ENCODE results near the gene GBGT1. TPM values are rescaled to one million over a fixed set of nuclear protein-coding genes. Genes with fewer than 3 reads are reported as not detected.

GBGT1 gene
- total RNA-seq, 3 donors from 2014 or later, result 14.8 to 21.3 (median 15.0) TPM

DNA sequence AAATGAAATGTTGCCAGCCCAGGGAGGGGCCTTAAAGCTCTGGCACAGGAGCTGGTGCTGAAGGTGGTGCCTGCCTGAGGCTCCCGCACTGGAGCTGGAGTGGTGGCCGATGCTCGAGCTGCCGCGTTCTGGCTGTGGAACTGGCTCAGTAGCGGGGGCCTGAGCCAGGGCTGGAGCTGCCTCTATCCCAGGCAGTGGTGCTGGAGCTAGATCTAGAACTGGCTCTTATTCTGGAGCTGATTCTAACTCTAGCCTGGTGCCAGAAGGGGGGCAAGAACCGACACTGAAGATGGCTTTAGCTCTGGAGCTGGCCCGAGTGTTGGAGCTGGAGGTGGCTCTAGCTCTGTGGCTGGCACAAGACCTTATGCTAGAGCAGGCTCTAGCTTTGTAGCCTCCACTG lies 26.1 kb upstream of the GBGT1 start:
- no peak for DNase-seq (ENCODE audit: low spot score in 2 of 2)
- Histone ChIP-seq H3K9me3 (no peaks in the 10 kb centered on the region), H3K27ac (no peak overlapping the region), H3K27me3 (no peaks in the 10 kb centered on the region), H3K4me1 (no peaks in the 10 kb centered on the region), H3K36me3 (no peaks in the 10 kb centered on the region), H3K4me3 (no peak overlapping the region)
- intact Hi-C loops (cut with DNase I; ENCODE audit: low total_unique reads), result no loop called here
- no peak for TF ChIP-seq POLR2A (IDR thresholded peaks at IDR 0.05)
- TF ChIP-seq POLR2AphosphoS5 (IDR thresholded peaks at IDR 0.05), result no peak
- TF ChIP-seq, protein P1, sequence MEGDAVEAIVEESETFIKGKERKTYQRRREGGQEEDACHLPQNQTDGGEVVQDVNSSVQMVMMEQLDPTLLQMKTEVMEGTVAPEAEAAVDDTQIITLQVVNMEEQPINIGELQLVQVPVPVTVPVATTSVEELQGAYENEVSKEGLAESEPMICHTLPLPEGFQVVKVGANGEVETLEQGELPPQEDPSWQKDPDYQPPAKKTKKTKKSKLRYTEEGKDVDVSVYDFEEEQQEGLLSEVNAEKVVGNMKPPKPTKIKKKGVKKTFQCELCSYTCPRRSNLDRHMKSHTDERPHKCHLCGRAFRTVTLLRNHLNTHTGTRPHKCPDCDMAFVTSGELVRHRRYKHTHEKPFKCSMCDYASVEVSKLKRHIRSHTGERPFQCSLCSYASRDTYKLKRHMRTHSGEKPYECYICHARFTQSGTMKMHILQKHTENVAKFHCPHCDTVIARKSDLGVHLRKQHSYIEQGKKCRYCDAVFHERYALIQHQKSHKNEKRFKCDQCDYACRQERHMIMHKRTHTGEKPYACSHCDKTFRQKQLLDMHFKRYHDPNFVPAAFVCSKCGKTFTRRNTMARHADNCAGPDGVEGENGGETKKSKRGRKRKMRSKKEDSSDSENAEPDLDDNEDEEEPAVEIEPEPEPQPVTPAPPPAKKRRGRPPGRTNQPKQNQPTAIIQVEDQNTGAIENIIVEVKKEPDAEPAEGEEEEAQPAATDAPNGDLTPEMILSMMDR (IDR thresholded peaks at IDR 0.05), result no peak

GRCh38 chr9:133188843-133189180 lies 25.1 kb upstream of the GBGT1 start:
- no peak for DNase-seq (ENCODE audit: low spot score in 2 of 2)
- Histone ChIP-seq H3K9me3 (no peaks in the 10 kb centered on the region), H3K27me3 (no peaks in the 10 kb centered on the region), H3K36me3 (no peaks in the 10 kb centered on the region), H3K27ac (no peak overlapping the region), H3K4me3 (no peak overlapping the region), H3K4me1 (no peaks in the 10 kb centered on the region)
- intact Hi-C loops (cut with DNase I; ENCODE audit: low total_unique reads), result no loop called here
- TF ChIP-seq POLR2AphosphoS5 (IDR thresholded peaks at IDR 0.05) (no peak), POLR2A (IDR thresholded peaks at IDR 0.05) (no peak)
- TF ChIP-seq, protein P1 (IDR thresholded peaks at IDR 0.05), result no peak

- no peak overlapping the region for H3K4me3 ChIP-seq
Observed at GRCh38 chr9:133188006-133188842, 24.5 kb upstream of the GBGT1 start.

GRCh38 chr9:133187561-133188005 lies 23.9 kb upstream of the GBGT1 start:
- Histone ChIP-seq H3K9me3 (no peaks in the 10 kb centered on the region), H3K27me3 (no peaks in the 10 kb centered on the region), H3K4me1 (no peaks in the 10 kb centered on the region), H3K4me3 (no peak overlapping the region), H3K36me3 (no peaks in the 10 kb centered on the region), H3K27ac (no peak overlapping the region)
- intact Hi-C loops (cut with DNase I; ENCODE audit: low total_unique reads), result no loop called here
- DNase-seq (ENCODE audit: low spot score in 2 of 2), result no peak
- no peak for TF ChIP-seq POLR2A (IDR thresholded peaks at IDR 0.05)
- TF ChIP-seq, protein P1 (IDR thresholded peaks at IDR 0.05), result no peak
- TF ChIP-seq POLR2AphosphoS5 (IDR thresholded peaks at IDR 0.05), result no peak

More at GRCh38 chr9:133188006-133188842, 24.5 kb upstream of the GBGT1 start:
- DNase-seq (ENCODE audit: low spot score in 2 of 2), result no peak
- H3K27me3 ChIP-seq, result no peaks in the 10 kb centered on the region
- no peaks in the 10 kb centered on the region for H3K9me3 ChIP-seq
- intact Hi-C loops (cut with DNase I; ENCODE audit: low total_unique reads), result no loop called here
- no peak overlapping the region for H3K27ac ChIP-seq
- no peaks in the 10 kb centered on the region for H3K36me3 ChIP-seq
- no peaks in the 10 kb centered on the region for H3K4me1 ChIP-seq
- TF ChIP-seq, protein P1 (IDR thresholded peaks at IDR 0.05), result no peak
- TF ChIP-seq POLR2AphosphoS5 (IDR thresholded peaks at IDR 0.05) (no peak), POLR2A (IDR thresholded peaks at IDR 0.05) (no peak)

GRCh38 chr9:133186736-133187135 lies 23.0 kb upstream of the GBGT1 start:
- no peaks in the 10 kb centered on the region for H3K27me3 ChIP-seq
- no peak overlapping the region for H3K4me3 ChIP-seq
- no peak overlapping the region for H3K27ac ChIP-seq
- H3K4me1 ChIP-seq, result no peaks in the 10 kb centered on the region
- intact Hi-C loops (cut with DNase I; ENCODE audit: low total_unique reads), result no loop called here
- H3K36me3 ChIP-seq, result no peaks in the 10 kb centered on the region
- TF ChIP-seq POLR2AphosphoS5 (IDR thresholded peaks at IDR 0.05) (no peak), POLR2A (IDR thresholded peaks at IDR 0.05) (no peak)
- TF ChIP-seq, protein P1 (IDR thresholded peaks at IDR 0.05), result no peak
- DNase-seq (ENCODE audit: low spot score in 2 of 2), result no peak
- H3K9me3 ChIP-seq, result no peaks in the 10 kb centered on the region

Data from breast epithelium (tissue), 4 donors.